Caco-2 (cell line): Measurements from ENCODE around the gene TKFC. TPM values are rescaled to one million over a fixed set of nuclear protein-coding genes. Genes with fewer than 3 reads are reported as not detected.

Source experiments
- BruUV-seq: library from RNA; stranded (reverse); fragments of 400-500 nt; replicated peaks from 2 replicates; lab custom pipeline; 2021; lab: Mats Ljungman, UMichigan
- CTCF ChIA-PET: fragments of 300-600 bp; sonication (Branson Sonifier 250); formaldehyde crosslinking; loops from one replicate; lab custom pipeline; 2022; ENCODE audit warnings: antibody characterized with exemption; lab: Charles Lee
- POLR2A ChIA-PET: fragments of 300-600 bp; sonication (Branson Sonifier 250); formaldehyde crosslinking; loops from one replicate; lab custom pipeline; 2022; ENCODE audit warnings: antibody characterized with exemption; lab: Charles Lee
- DNase-seq, 2 experiments: peaks; one replicate each; pipeline versions ENCODE4 v3.0.0 to v3.0.0-alpha.2; 2020 to 2022
- H3K27me3 ChIP-seq: replicated peaks from 2 replicates; pipeline ENCODE4 v1.6.0; 2011; ENCODE audit warnings: low read length; ENCODE audit not compliant: control insufficient read depth, insufficient read depth
- H3K36me3 ChIP-seq: 2 replicates; pipeline ENCODE4 v1.5.1; 2011; ENCODE audit warnings: low read length; ENCODE audit not compliant: control insufficient read depth, insufficient read depth
- H3K4me1 ChIP-seq: fragments of 250-450 bp; sonication (Bioruptor Pico); 2 replicates; pipeline ENCODE4 v1.5.1; 2020; ENCODE audit warnings: mild to moderate bottlenecking
- H3K4me3 ChIP-seq: 2 replicates; pipeline ENCODE4 v1.5.1; 2011; ENCODE audit warnings: low read depth, mild to moderate bottlenecking, control low read depth, low read length
- H3K9me3 ChIP-seq: fragments of 250-450 bp; sonication (Bioruptor Pico); 2 replicates; pipeline ENCODE4 v1.5.1; 2020; ENCODE audit warnings: mild to moderate bottlenecking, moderate library complexity
- H3K27ac Mint-ChIP-seq: one replicate; pipeline ENCODE4 v1.8.0; 2022; ENCODE audit warnings: mixed read lengths; ENCODE audit not compliant: unreplicated experiment
- H3K27me3 Mint-ChIP-seq: one replicate; pipeline ENCODE4 v1.8.0; 2022; ENCODE audit warnings: mixed read lengths; ENCODE audit not compliant: insufficient read depth, unreplicated experiment
- H3K36me3 Mint-ChIP-seq: one replicate; pipeline ENCODE4 v1.8.0; 2022; ENCODE audit warnings: mild to moderate bottlenecking, mixed read lengths; ENCODE audit not compliant: insufficient read depth, unreplicated experiment
- H3K4me1 Mint-ChIP-seq: one replicate; pipeline ENCODE4 v1.8.0; 2022; ENCODE audit warnings: low read depth, mixed read lengths; ENCODE audit not compliant: unreplicated experiment
- H3K4me3 Mint-ChIP-seq: one replicate; pipeline ENCODE4 v1.8.0; 2022; ENCODE audit warnings: mild to moderate bottlenecking, moderate library complexity, mixed read lengths; ENCODE audit not compliant: unreplicated experiment
- H3K9me3 Mint-ChIP-seq: one replicate; pipeline ENCODE4 v1.8.0; 2022; ENCODE audit warnings: mixed read lengths; ENCODE audit not compliant: unreplicated experiment
- CTCF ChIP-seq, 2 experiments: fragments of 200-600 bp in 1 of 2; IDR thresholded peaks; 1 replicate in 1 of 2; 2 replicates in 1 of 2; pipeline versions ENCODE4 v1.5.1 to v1.8.0; 2011 to 2022; ENCODE audit warnings: antibody characterized with exemption in 1 of 2, control low read depth in 1 of 2, inconsistent platforms in 1 of 2, low read depth in 1 of 2, low read length in 1 of 2, mild to moderate bottlenecking in 1 of 2, moderate library complexity in 1 of 2; ENCODE audit not compliant: insufficient read depth in 1 of 2, severe bottlenecking in 1 of 2, unreplicated experiment in 1 of 2
- intact Hi-C: fragments of 100-400 bp; cut with micrococcal nuclease; formaldehyde crosslinking; loops from one replicate; pipeline ENCODE4 v1.10.0; 2022; ENCODE audit not compliant: unreplicated experiment
- total RNA-seq: library from RNA; stranded (reverse); gene quantifications from 2 replicates; pipeline ENCODE4 v1.2.3, GENCODE V29; 2022

The TKFC gene
- total RNA-seq, 1 experiment from 2014 or later = 99.0 TPM

- intact Hi-C loops = no loop called here
- no peak overlapping the region for H3K27ac Mint-ChIP-seq
- no peak for DNase-seq
- Histone ChIP-seq H3K4me1 (0 out of 2 replicates have a peak, but pooled peaks cover 5% of the 10 kb centered on the region), H3K27me3 (no peaks in the 10 kb centered on the region), H3K9me3 (no peaks in the 10 kb centered on the region), H3K36me3 (peaks cover 10% of the 10 kb centered on the region), H3K4me3 (no peak overlapping the region)
- H3K36me3 Mint-ChIP-seq = peaks cover 24% of the 10 kb centered on the region
- ChIA-PET CTCF (no interaction called here), POLR2A (no interaction called here)
- peaks cover 10% of the 10 kb centered on the region for H3K4me1 Mint-ChIP-seq
- no peaks in the 10 kb centered on the region for H3K27me3 Mint-ChIP-seq
- no TSS peak for BruUV-seq
- TF ChIP-seq CTCF (IDR thresholded peaks at IDR 0.05; ENCODE audit: insufficient read depth in 1 of 2, low read depth in 1 of 2, low read length in 1 of 2, severe bottlenecking in 1 of 2, unreplicated experiment in 1 of 2) = no peak
- H3K9me3 Mint-ChIP-seq = peaks cover 12% of the 10 kb centered on the region
- H3K4me3 Mint-ChIP-seq = no peak overlapping the region
Measured at GRCh38 chr11:61287338-61287977, 45.6 kb upstream of the TKFC start.

GRCh38 chr11:61290905-61291690 lies 41.9 kb upstream of the TKFC start:
- H3K9me3 ChIP-seq = no peaks in the 10 kb centered on the region
- Mint-ChIP-seq H3K27ac (no peak overlapping the region), H3K27me3 (no peaks in the 10 kb centered on the region), H3K9me3 (no peaks in the 10 kb centered on the region), H3K4me3 (no peak overlapping the region), H3K36me3 (peaks cover 24% of the 10 kb centered on the region), H3K4me1 (peaks cover 5% of the 10 kb centered on the region)
- POLR2A ChIA-PET = no interaction called here
- no peak overlapping the region for H3K4me3 ChIP-seq
- peaks cover 2% of the 10 kb centered on the region for H3K36me3 ChIP-seq
- no TSS peak for BruUV-seq
- peak in 1 of 2 experiments; percentile 9 for TF ChIP-seq CTCF (IDR thresholded peaks at IDR 0.05; ENCODE audit: insufficient read depth in 1 of 2, low read depth in 1 of 2, low read length in 1 of 2, severe bottlenecking in 1 of 2, unreplicated experiment in 1 of 2)
- no peak for DNase-seq
- H3K27me3 ChIP-seq = no peaks in the 10 kb centered on the region
- H3K4me1 ChIP-seq = peaks cover 12% of the 10 kb centered on the region
- intact Hi-C loops = no loop called here
- CTCF ChIA-PET = no interaction called here

GRCh38 chr11:61292356-61292755 lies 40.7 kb upstream of the TKFC start:
- ChIA-PET POLR2A (interaction anchor here (0.7 kb wide), 1 partner anchor 50 kb away, joined by 7 read pairs; no protein-coding TSS in a partner anchor), CTCF (interaction anchor here (0.9 to 2.4 kb wide), 2 partner anchors 93 to 100 kb away, joined by 7 read pairs; partner anchors contain the start of gene TMEM216)
- no peaks in the 10 kb centered on the region for H3K9me3 ChIP-seq
- no peak for TF ChIP-seq CTCF (IDR thresholded peaks at IDR 0.05; ENCODE audit: insufficient read depth in 1 of 2, low read depth in 1 of 2, low read length in 1 of 2, severe bottlenecking in 1 of 2, unreplicated experiment in 1 of 2)
- Mint-ChIP-seq H3K36me3 (peaks cover 33% of the 10 kb centered on the region), H3K27ac (no peak overlapping the region), H3K4me1 (peaks cover 7% of the 10 kb centered on the region), H3K9me3 (no peaks in the 10 kb centered on the region), H3K27me3 (no peaks in the 10 kb centered on the region), H3K4me3 (peak overlapping the region; percentile 56)
- H3K4me1 ChIP-seq = peaks cover 12% of the 10 kb centered on the region
- intact Hi-C loops = no loop called here
- no peaks in the 10 kb centered on the region for H3K27me3 ChIP-seq
- DNase-seq = no peak
- no TSS peak for BruUV-seq
- H3K4me3 ChIP-seq = no peak overlapping the region
- peaks cover 2% of the 10 kb centered on the region for H3K36me3 ChIP-seq
